GM12873 (cell line): ENCODE results near the gene EXOSC2.

ENCODE experiments used
- CTCF ChIP-seq: IDR thresholded peaks from 2 replicates; pipeline ENCODE4 v1.5.1; 2012; ENCODE audit warnings: low read depth, mild to moderate bottlenecking, moderate library complexity, low read length, control low read depth; ENCODE audit not compliant: insufficient read depth; ENCODE audit errors: missing control alignments

Gene EXOSC2

GRCh38 chr9:130664251-130665028 lies 29.1 kb upstream of the EXOSC2 start, which contains the start of gene PRDM12:
Gene PRDM12 (plus strand): TSS chr9:130664594. CDS start chr9:130664654, 60 bp downstream.
- no peak for TF ChIP-seq CTCF

- no peak for TF ChIP-seq CTCF
Measured at GRCh38 chr9:130665029-130665430, 28.6 kb upstream of the EXOSC2 start.

- no peak for TF ChIP-seq CTCF
Measured at GRCh38 chr9:130665431-130666392, 27.9 kb upstream of the EXOSC2 start.

- TF ChIP-seq CTCF, result no peak
Measured at GRCh38 chr9:130666393-130667119, 27.0 kb upstream of the EXOSC2 start.

GRCh38 chr9:130667120-130667435 lies 26.5 kb upstream of the EXOSC2 start:
- no peak for TF ChIP-seq CTCF

GRCh38 chr9:130668196-130668595 lies 25.4 kb upstream of the EXOSC2 start:
- no peak for TF ChIP-seq CTCF

- TF ChIP-seq CTCF, result no peak
Measured at GRCh38 chr9:130668659-130669058, 24.9 kb upstream of the EXOSC2 start.
